Breast epithelium (tissue), 4 donors: Measurements from ENCODE around the gene SEMA4D. TPM values are rescaled to one million over a fixed set of nuclear protein-coding genes. Genes with fewer than 3 reads are reported as not detected.

Experiments
- DNase-seq, 2 donors: peaks; one replicate each; pipeline ENCODE4 v3.0.0-alpha.2; 2019; ENCODE audit warnings: low spot score in 2 of 2
- H3K27ac ChIP-seq, 2 donors: fragments of 200-600 bp; sonication (generic) in 1 of 2; one replicate each; pipeline ENCODE4 v1.5.1; 2016 to 2019; ENCODE audit warnings: mild to moderate bottlenecking in 1 of 2
- H3K27me3 ChIP-seq, 2 donors: fragments of 200-600 bp; sonication (generic) in 1 of 2; one replicate each; pipeline versions ENCODE4 v1.5.1 to v1.6.0; 2017 to 2019; ENCODE audit warnings: control low read depth in 1 of 2, mild to moderate bottlenecking in 1 of 2
- H3K36me3 ChIP-seq: fragments of 200-600 bp; one replicate; pipeline ENCODE4 v1.5.1; 2019
- H3K4me1 ChIP-seq, 2 donors: fragments of 200-600 bp; sonication (generic); one replicate each; pipeline ENCODE4 v1.5.1; 2016 to 2019; ENCODE audit warnings: control low read depth in 1 of 2
- H3K4me3 ChIP-seq, 3 donors: fragments of 200-600 bp; sonication (generic); 1 replicate in 2 of 3; 2 replicates in 1 of 3; pipeline ENCODE4 v1.5.1; 2016 to 2019; ENCODE audit warnings: mild to moderate bottlenecking in 3 of 3, moderate library complexity in 2 of 3
- H3K9me3 ChIP-seq, 2 donors: fragments of 200-600 bp; sonication (generic) in 1 of 2; one replicate each; pipeline ENCODE4 v1.5.1; 2016 to 2019; ENCODE audit warnings: control low read depth in 1 of 2
- POLR2A ChIP-seq: fragments of 450-650 bp; IDR thresholded peaks from one replicate; pipeline ENCODE4 v1.6.1; 2016; ENCODE audit warnings: antibody characterized with exemption, mild to moderate bottlenecking, moderate library complexity
- POLR2AphosphoS5 ChIP-seq, 3 donors: sonication (generic); formaldehyde crosslinking; IDR thresholded peaks; one replicate each; pipeline ENCODE4 v1.6.1; 2017; ENCODE audit warnings: antibody characterized with exemption in 3 of 3
- intact Hi-C: fragments of 100-400 bp; cut with DNase I; formaldehyde crosslinking; loops from one replicate; pipeline ENCODE4 v1.15.1; 2023; ENCODE audit warnings: low total_unique reads
- total RNA-seq, 3 donors: library from RNA; depleted of rRNA; stranded (reverse); fragments of >200 nt; gene quantifications; one replicate each; pipeline ENCODE4 v1.1.0, GENCODE V29; 2016
- TF ChIP-seq, protein P1 (sequence below), 3 donors: fragments of 450-650 bp; IDR thresholded peaks; one replicate each; pipeline ENCODE4 v1.5.1; 2016 to 2017; ENCODE audit warnings: antibody characterized with exemption in 3 of 3, mild to moderate bottlenecking in 3 of 3, moderate library complexity in 3 of 3

SEMA4D gene
- total RNA-seq, 3 donors from 2014 or later, result 9.9 to 24.6 (median 16.1) TPM

DNA sequence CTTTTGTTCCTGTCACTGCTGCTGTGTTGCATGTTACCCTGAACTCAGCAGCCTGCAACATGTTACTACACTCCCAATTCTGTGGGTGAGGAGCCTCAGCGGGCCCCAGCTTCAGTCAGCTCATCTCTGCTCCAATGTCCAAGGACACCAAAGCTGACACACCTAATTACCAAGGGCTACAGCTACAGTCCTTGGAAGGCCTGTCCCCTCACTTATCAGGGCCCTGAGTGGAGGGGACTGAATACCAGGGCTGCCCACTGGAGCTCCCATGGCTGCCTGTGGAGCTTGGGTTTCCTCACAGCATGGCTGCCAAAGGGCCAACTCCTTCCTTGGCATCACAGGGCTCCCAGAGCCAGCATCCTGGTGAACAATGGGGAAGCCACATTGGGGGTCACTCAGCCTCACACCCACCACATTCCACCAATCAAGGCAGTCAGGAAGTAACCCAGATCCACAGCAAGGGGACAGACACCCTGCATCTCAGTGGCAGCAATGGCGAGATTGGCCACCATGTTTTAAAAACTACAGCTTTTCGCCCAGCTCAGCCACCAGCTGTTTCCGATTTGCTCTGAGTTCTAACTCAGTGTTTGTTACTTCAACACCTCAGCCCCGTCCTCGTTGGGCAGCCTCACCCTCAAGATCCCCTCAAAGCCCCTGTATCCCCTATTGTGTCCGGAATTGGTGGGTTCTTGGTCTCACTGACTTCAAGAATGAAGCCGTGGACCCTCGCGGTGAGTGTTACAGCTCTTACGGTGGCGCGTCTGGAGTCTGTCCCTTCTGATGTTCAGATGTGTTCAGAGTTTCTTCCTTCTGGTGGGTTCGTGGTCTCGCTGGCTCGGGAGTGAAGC, 18.9 kb downstream of the SEMA4D start:
- TF ChIP-seq, protein P1, sequence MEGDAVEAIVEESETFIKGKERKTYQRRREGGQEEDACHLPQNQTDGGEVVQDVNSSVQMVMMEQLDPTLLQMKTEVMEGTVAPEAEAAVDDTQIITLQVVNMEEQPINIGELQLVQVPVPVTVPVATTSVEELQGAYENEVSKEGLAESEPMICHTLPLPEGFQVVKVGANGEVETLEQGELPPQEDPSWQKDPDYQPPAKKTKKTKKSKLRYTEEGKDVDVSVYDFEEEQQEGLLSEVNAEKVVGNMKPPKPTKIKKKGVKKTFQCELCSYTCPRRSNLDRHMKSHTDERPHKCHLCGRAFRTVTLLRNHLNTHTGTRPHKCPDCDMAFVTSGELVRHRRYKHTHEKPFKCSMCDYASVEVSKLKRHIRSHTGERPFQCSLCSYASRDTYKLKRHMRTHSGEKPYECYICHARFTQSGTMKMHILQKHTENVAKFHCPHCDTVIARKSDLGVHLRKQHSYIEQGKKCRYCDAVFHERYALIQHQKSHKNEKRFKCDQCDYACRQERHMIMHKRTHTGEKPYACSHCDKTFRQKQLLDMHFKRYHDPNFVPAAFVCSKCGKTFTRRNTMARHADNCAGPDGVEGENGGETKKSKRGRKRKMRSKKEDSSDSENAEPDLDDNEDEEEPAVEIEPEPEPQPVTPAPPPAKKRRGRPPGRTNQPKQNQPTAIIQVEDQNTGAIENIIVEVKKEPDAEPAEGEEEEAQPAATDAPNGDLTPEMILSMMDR (IDR thresholded peaks at IDR 0.05), result no peak
- TF ChIP-seq POLR2AphosphoS5 (IDR thresholded peaks at IDR 0.05) (no peak), POLR2A (no peak)
- H3K27ac ChIP-seq, result no peak overlapping the region
- H3K4me3 ChIP-seq, result no peak overlapping the region
- no peaks in the 10 kb centered on the region for H3K36me3 ChIP-seq
- intact Hi-C loops, result no loop called here
- peaks cover 0 to 4% of the 10 kb centered on the region in 2 donors for H3K9me3 ChIP-seq
- H3K27me3 ChIP-seq, result no peaks in the 10 kb centered on the region
- no peak for DNase-seq
- H3K4me1 ChIP-seq, result no peaks in the 10 kb centered on the region

DNA sequence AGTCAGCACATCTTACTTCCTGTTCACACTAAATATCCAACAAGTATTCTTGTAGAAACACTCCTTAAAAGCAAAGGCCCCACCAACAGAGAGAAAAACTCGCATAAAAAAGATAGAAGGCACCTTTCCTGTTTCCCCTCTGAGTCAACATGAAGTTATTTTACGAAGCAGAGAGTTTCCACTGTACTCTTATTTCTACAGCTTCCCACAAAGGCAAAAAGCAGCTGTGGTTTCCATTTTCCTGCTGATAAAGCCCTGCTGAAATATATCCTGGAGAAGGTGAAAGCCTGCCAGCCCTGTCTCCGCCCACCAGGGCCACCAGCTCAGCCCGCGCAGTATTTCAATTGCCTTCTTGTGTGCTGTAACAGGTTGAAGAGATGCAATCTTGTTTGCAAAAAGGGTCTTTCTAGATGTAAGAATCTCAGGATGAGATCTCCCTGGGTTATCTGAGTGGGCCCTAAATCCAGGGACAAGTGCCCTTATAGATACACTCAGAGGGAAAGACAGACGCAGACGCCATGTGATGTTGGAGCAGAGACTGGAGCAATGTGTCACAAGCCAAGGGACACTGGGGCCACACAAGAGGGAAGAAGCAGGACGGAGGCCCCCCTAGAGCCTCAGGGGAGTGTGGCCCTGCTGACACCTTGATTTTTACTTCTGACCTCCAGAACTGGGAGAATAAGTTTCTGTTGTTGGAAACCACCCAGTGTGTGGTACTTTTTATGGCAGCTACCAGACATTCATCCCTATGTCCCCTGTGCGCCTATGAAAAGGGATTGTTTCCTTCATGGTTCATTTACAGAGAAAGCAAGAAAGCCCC, 19.9 kb downstream of the SEMA4D start:
- Histone ChIP-seq H3K27ac (no peak overlapping the region), H3K36me3 (no peaks in the 10 kb centered on the region), H3K27me3 (no peaks in the 10 kb centered on the region), H3K9me3 (peaks cover 0 to 4% of the 10 kb centered on the region in 2 donors), H3K4me1 (no peaks in the 10 kb centered on the region), H3K4me3 (no peak overlapping the region)
- DNase-seq, result no peak
- intact Hi-C loops, result no loop called here
- TF ChIP-seq POLR2A (no peak), POLR2AphosphoS5 (IDR thresholded peaks at IDR 0.05) (no peak)
- TF ChIP-seq, protein P1 (IDR thresholded peaks at IDR 0.05), result no peak

DNA sequence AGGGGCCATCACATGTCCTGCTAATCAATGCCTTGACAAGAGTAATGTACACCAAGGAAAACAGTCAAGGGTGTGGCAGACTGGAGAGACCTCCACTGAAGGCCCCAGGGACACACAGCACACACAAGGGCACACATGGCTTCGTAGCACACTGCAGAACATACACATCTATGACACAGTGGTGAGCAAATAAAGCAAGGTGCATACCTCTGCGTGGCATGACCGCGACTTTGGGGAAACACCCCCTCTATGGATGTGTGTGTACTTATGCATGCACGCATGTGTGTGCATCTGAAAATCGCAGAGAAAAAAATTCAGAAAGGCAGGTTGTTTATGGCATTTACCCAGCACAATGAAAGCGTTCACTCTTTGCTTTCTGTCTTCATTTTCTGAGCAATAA, 20.5 kb downstream of the SEMA4D start:
- H3K4me3 ChIP-seq, result no peak overlapping the region
- peaks cover 0 to 4% of the 10 kb centered on the region in 2 donors for H3K9me3 ChIP-seq
- intact Hi-C loops, result no loop called here
- H3K27me3 ChIP-seq, result no peaks in the 10 kb centered on the region
- H3K4me1 ChIP-seq, result no peaks in the 10 kb centered on the region
- no peaks in the 10 kb centered on the region for H3K36me3 ChIP-seq
- H3K27ac ChIP-seq, result no peak overlapping the region
- no peak for DNase-seq
- TF ChIP-seq, protein P1 (IDR thresholded peaks at IDR 0.05), result no peak
- TF ChIP-seq POLR2A (no peak), POLR2AphosphoS5 (IDR thresholded peaks at IDR 0.05) (no peak)

DNA sequence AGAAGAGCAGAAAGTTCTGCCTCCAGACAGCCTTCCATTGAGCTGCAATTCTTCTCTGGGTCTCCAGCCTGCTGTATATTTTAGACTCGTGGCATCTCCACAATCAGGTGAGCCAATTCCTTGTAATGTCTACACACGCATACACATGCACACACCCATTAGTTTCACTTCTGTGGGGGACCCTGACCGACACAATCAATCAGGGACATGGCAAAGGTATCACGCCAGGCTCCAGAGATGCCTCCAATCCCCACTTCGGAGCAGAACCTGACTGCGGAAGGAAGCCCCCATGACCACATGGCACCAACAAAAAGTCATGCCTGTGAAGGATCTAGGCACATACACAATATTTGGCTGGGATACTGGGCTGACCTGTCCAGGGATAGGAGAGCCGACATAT, 21.4 kb downstream of the SEMA4D start:
- no peak overlapping the region for H3K4me3 ChIP-seq
- H3K36me3 ChIP-seq, result no peaks in the 10 kb centered on the region
- no peak for DNase-seq
- intact Hi-C loops, result no loop called here
- H3K9me3 ChIP-seq, result peaks cover 0 to 4% of the 10 kb centered on the region in 2 donors
- no peaks in the 10 kb centered on the region for H3K27me3 ChIP-seq
- no peak overlapping the region for H3K27ac ChIP-seq
- H3K4me1 ChIP-seq, result no peaks in the 10 kb centered on the region
- TF ChIP-seq, protein P1 (IDR thresholded peaks at IDR 0.05), result no peak
- TF ChIP-seq POLR2A (no peak), POLR2AphosphoS5 (IDR thresholded peaks at IDR 0.05) (no peak)
